Peyer's patch (tissue), 4 donors: Measurements from ENCODE around the gene EEF2KMT.
"Not testable (repeated sequence)": the region's sequence is repeated elsewhere in the genome, so short reads cannot be mapped to it uniquely, and the experiment has no call there.

Source experiments
- POLR2A ChIP-seq, 2 donors: fragments of 450-650 bp; IDR thresholded peaks; one replicate each; pipeline ENCODE4 v1.5.1; 2017; ENCODE audit warnings: antibody characterized with exemption in 2 of 2, mild to moderate bottlenecking in 2 of 2, moderate library complexity in 2 of 2
- TF ChIP-seq, protein P1 (sequence below), 6 experiments: fragments of 450-650 bp in 4 of 6; fragments of 200-600 bp in 2 of 6; sonication (generic) in 1 of 6; IDR thresholded peaks; one replicate each; pipeline ENCODE4 v1.5.1; 2017 to 2019; ENCODE audit warnings: antibody characterized with exemption in 6 of 6, mild to moderate bottlenecking in 3 of 6, moderate library complexity in 1 of 6

DNA sequence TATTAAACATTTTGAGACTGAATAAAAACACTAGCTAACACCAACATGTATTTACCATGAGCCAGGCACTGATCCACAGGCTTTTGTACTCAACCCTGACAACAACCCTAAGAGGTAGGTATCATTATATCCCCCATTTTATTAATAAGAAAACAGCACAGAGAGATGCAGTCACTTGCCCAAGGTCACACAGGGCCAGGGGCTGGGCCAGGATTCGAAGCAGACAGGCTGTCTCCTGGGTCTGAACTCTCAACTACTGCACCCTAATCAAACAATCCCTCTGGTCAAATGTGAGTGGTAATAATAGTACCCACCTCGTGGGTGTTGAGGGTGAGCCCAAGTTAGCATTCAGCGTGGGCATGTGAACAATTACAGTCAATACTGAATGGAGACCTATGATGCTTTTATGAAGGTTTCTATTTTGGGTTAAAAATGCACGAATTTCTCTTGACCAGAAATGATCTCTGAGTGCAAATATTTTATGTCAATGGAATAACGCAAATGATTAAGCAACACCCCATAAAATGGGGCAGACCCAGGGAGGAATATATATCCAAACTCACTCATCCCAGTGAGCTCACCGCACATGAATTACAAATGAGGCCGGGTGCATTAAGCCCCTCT is 1.0 kb downstream of the EEF2KMT start:
- TF ChIP-seq, protein P1, sequence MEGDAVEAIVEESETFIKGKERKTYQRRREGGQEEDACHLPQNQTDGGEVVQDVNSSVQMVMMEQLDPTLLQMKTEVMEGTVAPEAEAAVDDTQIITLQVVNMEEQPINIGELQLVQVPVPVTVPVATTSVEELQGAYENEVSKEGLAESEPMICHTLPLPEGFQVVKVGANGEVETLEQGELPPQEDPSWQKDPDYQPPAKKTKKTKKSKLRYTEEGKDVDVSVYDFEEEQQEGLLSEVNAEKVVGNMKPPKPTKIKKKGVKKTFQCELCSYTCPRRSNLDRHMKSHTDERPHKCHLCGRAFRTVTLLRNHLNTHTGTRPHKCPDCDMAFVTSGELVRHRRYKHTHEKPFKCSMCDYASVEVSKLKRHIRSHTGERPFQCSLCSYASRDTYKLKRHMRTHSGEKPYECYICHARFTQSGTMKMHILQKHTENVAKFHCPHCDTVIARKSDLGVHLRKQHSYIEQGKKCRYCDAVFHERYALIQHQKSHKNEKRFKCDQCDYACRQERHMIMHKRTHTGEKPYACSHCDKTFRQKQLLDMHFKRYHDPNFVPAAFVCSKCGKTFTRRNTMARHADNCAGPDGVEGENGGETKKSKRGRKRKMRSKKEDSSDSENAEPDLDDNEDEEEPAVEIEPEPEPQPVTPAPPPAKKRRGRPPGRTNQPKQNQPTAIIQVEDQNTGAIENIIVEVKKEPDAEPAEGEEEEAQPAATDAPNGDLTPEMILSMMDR (IDR thresholded peaks at IDR 0.05): not testable (repeated sequence)
- TF ChIP-seq POLR2A (IDR thresholded peaks at IDR 0.05): not testable (repeated sequence)
